SK-N-SH (cell line): ENCODE measurements around the gene HABP4. TPM values are rescaled to one million over a fixed set of nuclear protein-coding genes. Genes with fewer than 3 reads are reported as not detected.

Experiments used
- CTCF ChIA-PET: fragments of 300-600, 350-600 bp; formaldehyde crosslinking; extraction: SDS; loops from one replicate; lab custom pipeline; 2021; lab: Yijun Ruan, JAX
- POLR2A ChIA-PET: fragments of 350-600 bp; sonication (Branson Sonifier 250); formaldehyde crosslinking; extraction: SDS; loops from one replicate; lab custom pipeline; 2020; ENCODE audit warnings: antibody characterized with exemption, inconsistent platforms; lab: Yijun Ruan, JAX
- DNase-seq: peaks from one replicate; pipeline ENCODE4 v3.0.0; 2012
- H2AFZ ChIP-seq: fragments of 200-600 bp; sonication (generic); 2 replicates; pipeline ENCODE4 v1.8.1; 2016; ENCODE audit warnings: antibody characterized with exemption, mild to moderate bottlenecking, low read depth
- H3F3A ChIP-seq: fragments of 200-600 bp; sonication (generic); replicated peaks from 2 replicates; pipeline ENCODE3; 2016; ENCODE audit warnings: antibody characterized with exemption, mild to moderate bottlenecking; ENCODE audit not compliant: insufficient read depth
- H3K27ac ChIP-seq, 2 experiments: fragments of 200-500 bp in 1 of 2; fragments of 200-600 bp in 1 of 2; sonication (Bioruptor generic) in 1 of 2; sonication (generic), shearing (Covaris generic) in 1 of 2; 2 replicates each; pipeline versions ENCODE4 v1.5.1 to v1.6.1; 2014 to 2016; ENCODE audit warnings: low read depth in 2 of 2, inconsistent platforms in 1 of 2, low read length in 1 of 2, mild to moderate bottlenecking in 1 of 2, mixed read lengths in 1 of 2
- H3K27me3 ChIP-seq: fragments of 200-600 bp; sonication (generic), shearing (Covaris generic); 2 replicates; pipeline ENCODE4 v1.6.1; 2016; ENCODE audit warnings: mixed run types; ENCODE audit not compliant: insufficient read depth
- H3K36me3 ChIP-seq, 2 experiments: fragments of 200-500 bp in 1 of 2; fragments of 200-600 bp in 1 of 2; sonication (Bioruptor generic) in 1 of 2; sonication (generic) in 1 of 2; replicated peaks in 1 of 2; 2 replicates each; pipeline versions ENCODE3 to v1.5.1; 2014 to 2016; ENCODE audit warnings: low read length in 1 of 2, mild to moderate bottlenecking in 1 of 2; ENCODE audit not compliant: insufficient read depth in 2 of 2, control insufficient read depth in 1 of 2
- H3K4me1 ChIP-seq, 2 experiments: fragments of 200-500 bp in 1 of 2; fragments of 200-600 bp in 1 of 2; sonication (Bioruptor generic) in 1 of 2; sonication (generic), shearing (Covaris generic) in 1 of 2; 2 replicates each; pipeline versions ENCODE4 v1.5.1 to v1.6.1; 2014 to 2016; ENCODE audit warnings: low read depth in 1 of 2, low read length in 1 of 2, mixed run types in 1 of 2; ENCODE audit not compliant: insufficient read depth in 2 of 2, control insufficient read depth in 1 of 2
- H3K4me2 ChIP-seq: fragments of 200-600 bp; sonication (generic), shearing (Covaris generic); 2 replicates; pipeline ENCODE4 v1.6.1; 2017; ENCODE audit warnings: mixed run types
- H3K4me3 ChIP-seq, 2 experiments: fragments of 200-500 bp in 1 of 2; fragments of 200-600 bp in 1 of 2; sonication (Bioruptor generic) in 1 of 2; sonication (generic), shearing (Covaris generic) in 1 of 2; 2 replicates each; pipeline versions ENCODE4 v1.5.1 to v1.8.1; 2014 to 2016; ENCODE audit warnings: low read depth in 2 of 2, inconsistent platforms in 1 of 2, low read length in 1 of 2, mild to moderate bottlenecking in 1 of 2, mixed read lengths in 1 of 2, moderate library complexity in 1 of 2
- H3K79me2 ChIP-seq: fragments of 200-600 bp; sonication (generic); 2 replicates; pipeline ENCODE4 v1.8.1; 2017; ENCODE audit warnings: mild to moderate bottlenecking; ENCODE audit not compliant: insufficient read depth
- H3K9ac ChIP-seq: fragments of 200-600 bp; sonication (generic); 2 replicates; pipeline ENCODE4 v1.6.1; 2017; ENCODE audit warnings: mixed run types
- H3K9me2 ChIP-seq: fragments of 200-600 bp; sonication (generic); 2 replicates; pipeline ENCODE4 v1.6.1; 2017; ENCODE audit warnings: mixed run types
- H3K9me3 ChIP-seq: fragments of 200-600 bp; sonication (generic); 2 replicates; pipeline ENCODE4 v1.6.1; 2017; ENCODE audit warnings: mixed run types, mild to moderate bottlenecking, moderate library complexity
- H4K20me1 ChIP-seq: fragments of 200-600 bp; sonication (generic); 2 replicates; pipeline ENCODE4 v1.6.1; 2017; ENCODE audit warnings: mild to moderate bottlenecking, mixed run types; ENCODE audit not compliant: insufficient read depth
- CHD2 ChIP-seq: fragments of 150-350 bp; IDR thresholded peaks from 2 replicates; pipeline ENCODE4 v1.6.1; 2018; ENCODE audit warnings: low read length; ENCODE audit not compliant: partially characterized antibody
- EP300 ChIP-seq, 2 experiments: IDR thresholded peaks; 2 replicates each; pipeline versions ENCODE4 v1.4.0 to v1.6.1; 2012; ENCODE audit warnings: borderline replicate concordance in 1 of 2, low read depth in 1 of 2, low read length in 1 of 2
- EZH2phosphoT487 ChIP-seq: fragments of 200-600 bp; sonication (generic); IDR thresholded peaks from 2 replicates; pipeline ENCODE4 v1.6.1; 2017; ENCODE audit warnings: low read depth, mixed run types, mild to moderate bottlenecking, antibody characterized with exemption, moderate library complexity, borderline replicate concordance
- FOSL2 ChIP-seq: IDR thresholded peaks from 2 replicates; pipeline ENCODE4 v1.4.0; 2012; ENCODE audit warnings: low read depth, mild to moderate bottlenecking, moderate library complexity, borderline replicate concordance
- FOXM1 ChIP-seq: IDR thresholded peaks from 2 replicates; pipeline ENCODE4 v1.4.0; 2012; ENCODE audit warnings: low read depth, mild to moderate bottlenecking
- GATA2 ChIP-seq: sonication (generic); formaldehyde crosslinking; IDR thresholded peaks from 2 replicates; pipeline ENCODE4 v1.5.0; 2020; ENCODE audit warnings: mild to moderate bottlenecking, missing genetic modification reagents
- IRF3 ChIP-seq: fragments of 150-350 bp; IDR thresholded peaks from 2 replicates; pipeline ENCODE4 v1.6.1; 2016; ENCODE audit warnings: mild to moderate bottlenecking, low read depth, low read length
- MAX ChIP-seq: IDR thresholded peaks from 2 replicates; pipeline ENCODE4 v1.4.0; 2012; ENCODE audit warnings: low read depth
- MEF2A ChIP-seq: IDR thresholded peaks from 2 replicates; pipeline ENCODE4 v1.4.0; 2012; ENCODE audit warnings: low read depth, borderline replicate concordance
- MXI1 ChIP-seq: IDR thresholded peaks from 2 replicates; pipeline ENCODE4 v1.6.1; 2012; ENCODE audit warnings: mild to moderate bottlenecking, low read depth, low read length, improper control_type of control experiment
- NRF1 ChIP-seq: IDR thresholded peaks from 2 replicates; pipeline ENCODE4 v1.6.1; 2012; ENCODE audit warnings: low read depth, mild to moderate bottlenecking, low read length
- POLR2AphosphoS5 ChIP-seq: IDR thresholded peaks from 2 replicates; pipeline ENCODE4 v1.6.1; 2012; ENCODE audit warnings: low read depth, low read length
- RAD21 ChIP-seq: IDR thresholded peaks from 2 replicates; pipeline ENCODE4 v1.6.1; 2012; ENCODE audit warnings: mild to moderate bottlenecking, low read length
- REST ChIP-seq: IDR thresholded peaks from 2 replicates; pipeline ENCODE4 v1.6.1; 2012; ENCODE audit warnings: mild to moderate bottlenecking, low read depth, low read length, moderate library complexity
- RFX5 ChIP-seq: IDR thresholded peaks from 2 replicates; pipeline ENCODE4 v1.6.1; 2012; ENCODE audit warnings: mild to moderate bottlenecking, improper control_type of control experiment, low read length
- RXRA ChIP-seq: IDR thresholded peaks from 2 replicates; pipeline ENCODE4 v1.4.0; 2012; ENCODE audit warnings: low read depth, mild to moderate bottlenecking, borderline replicate concordance
- SIN3A ChIP-seq: IDR thresholded peaks from 2 replicates; pipeline ENCODE4 v1.6.1; 2012; ENCODE audit warnings: low read depth, mild to moderate bottlenecking, low read length, moderate library complexity, borderline replicate concordance
- TAF1 ChIP-seq: IDR thresholded peaks from 2 replicates; pipeline ENCODE4 v1.6.1; 2012; ENCODE audit warnings: low read depth, mild to moderate bottlenecking, low read length, moderate library complexity, borderline replicate concordance
- TCF12 ChIP-seq: IDR thresholded peaks from 2 replicates; pipeline ENCODE4 v1.4.0; 2012
- WGBS: methylation state at CpG from one replicate; pipeline ENCODE4 v1.1.6; 2017; ENCODE audit warnings: low lambda C conversion rate; 5-methylcytosine and 5-hydroxymethylcytosine counted together
- polyA plus RNA-seq, 3 experiments: library from polyadenylated mRNA; depleted of rRNA; stranded (reverse); fragments of >200 nt; gene quantifications; 2 replicates each; pipeline ENCODE4 v1.2.3, GENCODE V29; 2012

Gene HABP4
- polyA plus RNA-seq, 1 of the 3 experiments (the other 2 are of a cell fraction) = 19.0 TPM

GRCh38 chr9:96491880-96492525 is 42.0 kb downstream of the HABP4 start:
- TF ChIP-seq MXI1 = no peak
- no peak for TF ChIP-seq EZH2phosphoT487
- no peaks in the 10 kb centered on the region for H3K9me3 ChIP-seq
- no peak overlapping the region for H3K4me3 ChIP-seq
- no peak for DNase-seq
- ChIA-PET CTCF (no interaction called here), POLR2A (no interaction called here)
- peaks cover 2% of the 10 kb centered on the region for H3F3A ChIP-seq
- H3K4me1 ChIP-seq = peaks cover under 1 to 6% of the 10 kb centered on the region in 2 experiments
- no peaks in the 10 kb centered on the region for H3K9me2 ChIP-seq
- H3K27ac ChIP-seq = no peak overlapping the region
- WGBS = 96% methylated on average over 3 of the region's 17 CpGs
- peaks cover 3% of the 10 kb centered on the region; the same call in 1 of the 2 replicates for H3K79me2 ChIP-seq
- no peaks in the 10 kb centered on the region for H3K27me3 ChIP-seq
- no peaks in the 10 kb centered on the region for H4K20me1 ChIP-seq
- H2AFZ ChIP-seq = no peak overlapping the region
- H3K9ac ChIP-seq = no peak overlapping the region
- no peak overlapping the region for H3K4me2 ChIP-seq
- peaks cover 41 to 42% of the 10 kb centered on the region in 2 experiments for H3K36me3 ChIP-seq

- Histone ChIP-seq H4K20me1 (no peaks in the 10 kb centered on the region), H3K27me3 (no peaks in the 10 kb centered on the region), H3K4me2 (no peak overlapping the region), H3F3A (no peaks in the 10 kb centered on the region), H3K9me2 (no peaks in the 10 kb centered on the region), H3K4me3 (no peak overlapping the region), H3K9me3 (no peaks in the 10 kb centered on the region), H3K4me1 (no peaks in the 10 kb centered on the region), H2AFZ (no peak overlapping the region), H3K36me3 (peaks cover 32 to 40% of the 10 kb centered on the region in 2 experiments), H3K79me2 (peaks cover under 1% of the 10 kb centered on the region; the same call in 1 of the 2 replicates), H3K27ac (no peak overlapping the region), H3K9ac (no peak overlapping the region)
- WGBS = 92% methylated on average over 11 of the region's 12 CpGs
- TF ChIP-seq EP300 (IDR thresholded peaks at IDR 0.05; ENCODE audit: borderline replicate concordance in 1 of 2, low read depth in 1 of 2, low read length in 1 of 2) (no peak), REST (no peak), EZH2phosphoT487 (no peak), POLR2AphosphoS5 (no peak), TCF12 (no peak), FOXM1 (no peak), TAF1 (no peak), RXRA (no peak), RAD21 (no peak), MXI1 (no peak), FOSL2 (no peak), NRF1 (no peak), MAX (no peak), SIN3A (no peak), CHD2 (no peak), MEF2A (no peak), RFX5 (no peak), GATA2 (CRISPR knock-in tag) (no peak), IRF3 (no peak)
- no peak for DNase-seq
- ChIA-PET CTCF (no interaction called here), POLR2A (no interaction called here)
Observed at GRCh38 chr9:96492993-96493531, 43.1 kb downstream of the HABP4 start.
